Neuron (in vitro differentiated cells): ENCODE results near the gene COBL.
"Not testable (repeated sequence)": the region's sequence is repeated elsewhere in the genome, so short reads cannot be mapped to it uniquely, and the experiment has no call there.

Experiments used
- H2AFZ ChIP-seq: one replicate; pipeline ENCODE4 v1.6.1; 2013; ENCODE audit warnings: low read depth, mild to moderate bottlenecking, inconsistent platforms, low read length, moderate library complexity
- H3K27me3 ChIP-seq: one replicate; pipeline ENCODE4 v1.6.1; 2013; ENCODE audit warnings: low read length; ENCODE audit not compliant: insufficient read depth
- H3K36me3 ChIP-seq: one replicate; pipeline ENCODE4 v1.6.1; 2013; ENCODE audit warnings: low read length; ENCODE audit not compliant: insufficient read depth
- H3K4me1 ChIP-seq: one replicate; pipeline ENCODE4 v1.6.1; 2013; ENCODE audit warnings: low read length; ENCODE audit not compliant: insufficient read depth
- H3K4me3 ChIP-seq: 2 replicates; pipeline ENCODE4 v1.5.1; 2013; ENCODE audit warnings: mild to moderate bottlenecking, low read length, moderate library complexity
- H3K9me3 ChIP-seq: one replicate; pipeline ENCODE4 v1.6.1; 2013; ENCODE audit warnings: low read length

COBL gene

GRCh38 chr7:51219261-51219988 lies 97.2 kb downstream of the COBL start:
- Histone ChIP-seq H2AFZ (no peak overlapping the region), H3K36me3 (no peaks in the 10 kb centered on the region), H3K9me3 (no peaks in the 10 kb centered on the region), H3K27me3 (no peaks in the 10 kb centered on the region), H3K4me1 (no peaks in the 10 kb centered on the region), H3K4me3 (no peak overlapping the region)

GRCh38 chr7:51217804-51218203 lies 98.8 kb downstream of the COBL start:
- Histone ChIP-seq H3K4me3 (no peak overlapping the region), H3K27me3 (no peaks in the 10 kb centered on the region), H3K9me3 (no peaks in the 10 kb centered on the region), H2AFZ (no peak overlapping the region), H3K4me1 (no peaks in the 10 kb centered on the region), H3K36me3 (no peaks in the 10 kb centered on the region)

- Histone ChIP-seq H2AFZ (no peak overlapping the region), H3K4me1 (no peaks in the 10 kb centered on the region), H3K4me3 (no peak overlapping the region), H3K27me3 (no peaks in the 10 kb centered on the region), H3K36me3 (no peaks in the 10 kb centered on the region), H3K9me3 (no peaks in the 10 kb centered on the region)
These were observed 102.5 kb downstream of the COBL start for GRCh38 chr7:51214098-51214497.

GRCh38 chr7:51213618-51214017 lies 103.0 kb downstream of the COBL start:
- H3K4me3 ChIP-seq = no peak overlapping the region
- H2AFZ ChIP-seq = no peak overlapping the region
- no peaks in the 10 kb centered on the region for H3K9me3 ChIP-seq
- H3K36me3 ChIP-seq = no peaks in the 10 kb centered on the region
- H3K27me3 ChIP-seq = no peaks in the 10 kb centered on the region
- H3K4me1 ChIP-seq = no peaks in the 10 kb centered on the region

GRCh38 chr7:51210766-51211165 lies 105.8 kb downstream of the COBL start:
- no peaks in the 10 kb centered on the region for H3K9me3 ChIP-seq
- H3K4me3 ChIP-seq = no peak overlapping the region
- no peaks in the 10 kb centered on the region for H3K4me1 ChIP-seq
- H3K27me3 ChIP-seq = no peaks in the 10 kb centered on the region
- no peak overlapping the region for H2AFZ ChIP-seq
- H3K36me3 ChIP-seq = no peaks in the 10 kb centered on the region

GRCh38 chr7:51209426-51209825 lies 107.2 kb downstream of the COBL start:
- Histone ChIP-seq H3K4me1 (no peaks in the 10 kb centered on the region), H3K27me3 (no peaks in the 10 kb centered on the region), H3K4me3 (no peak overlapping the region), H3K9me3 (no peaks in the 10 kb centered on the region), H3K36me3 (no peaks in the 10 kb centered on the region), H2AFZ (no peak overlapping the region)

- not testable (repeated sequence) for H3K9me3 ChIP-seq, H3K27me3 ChIP-seq, H3K4me3 ChIP-seq, H3K36me3 ChIP-seq, H3K4me1 ChIP-seq, H2AFZ ChIP-seq
These were observed 108.5 kb downstream of the COBL start for GRCh38 chr7:51208125-51208524.

- H3K4me3 ChIP-seq = no peak overlapping the region
- H3K27me3 ChIP-seq = no peaks in the 10 kb centered on the region
- H3K36me3 ChIP-seq = no peaks in the 10 kb centered on the region
- H3K9me3 ChIP-seq = no peaks in the 10 kb centered on the region
- no peak overlapping the region for H2AFZ ChIP-seq
- H3K4me1 ChIP-seq = no peaks in the 10 kb centered on the region
These were observed 118.0 kb downstream of the COBL start for GRCh38 chr7:51198654-51199053.

GRCh38 chr7:51190969-51191368 lies 125.6 kb downstream of the COBL start:
- no peaks in the 10 kb centered on the region for H3K9me3 ChIP-seq
- no peaks in the 10 kb centered on the region for H3K27me3 ChIP-seq
- H3K4me1 ChIP-seq = no peaks in the 10 kb centered on the region
- H3K36me3 ChIP-seq = no peaks in the 10 kb centered on the region
- H3K4me3 ChIP-seq = no peak overlapping the region
- H2AFZ ChIP-seq = no peak overlapping the region

GRCh38 chr7:51189777-51190176 lies 126.8 kb downstream of the COBL start:
- Histone ChIP-seq H3K9me3 (no peaks in the 10 kb centered on the region), H3K27me3 (no peaks in the 10 kb centered on the region), H2AFZ (no peak overlapping the region), H3K36me3 (no peaks in the 10 kb centered on the region), H3K4me1 (no peaks in the 10 kb centered on the region), H3K4me3 (no peak overlapping the region)

- no peaks in the 10 kb centered on the region for H3K9me3 ChIP-seq
- no peaks in the 10 kb centered on the region for H3K4me1 ChIP-seq
- no peak overlapping the region for H3K4me3 ChIP-seq
- no peaks in the 10 kb centered on the region for H3K27me3 ChIP-seq
- H2AFZ ChIP-seq = no peak overlapping the region
- H3K36me3 ChIP-seq = no peaks in the 10 kb centered on the region
These were observed 127.6 kb downstream of the COBL start for GRCh38 chr7:51188987-51189386.

- Histone ChIP-seq H3K36me3 (no peaks in the 10 kb centered on the region), H3K9me3 (no peaks in the 10 kb centered on the region), H3K4me1 (no peaks in the 10 kb centered on the region), H3K4me3 (no peak overlapping the region), H2AFZ (no peak overlapping the region), H3K27me3 (no peaks in the 10 kb centered on the region)
These were observed 128.7 kb downstream of the COBL start for GRCh38 chr7:51187941-51188340.

- H3K36me3 ChIP-seq = no peaks in the 10 kb centered on the region
- H2AFZ ChIP-seq = no peak overlapping the region
- H3K9me3 ChIP-seq = no peaks in the 10 kb centered on the region
- no peaks in the 10 kb centered on the region for H3K27me3 ChIP-seq
- no peak overlapping the region for H3K4me3 ChIP-seq
- no peaks in the 10 kb centered on the region for H3K4me1 ChIP-seq
These were observed 130.1 kb downstream of the COBL start for GRCh38 chr7:51186531-51186930.

GRCh38 chr7:51182636-51183166 lies 133.9 kb downstream of the COBL start:
- H3K36me3 ChIP-seq = no peaks in the 10 kb centered on the region
- H3K4me1 ChIP-seq = no peaks in the 10 kb centered on the region
- no peaks in the 10 kb centered on the region for H3K27me3 ChIP-seq
- H2AFZ ChIP-seq = no peak overlapping the region
- no peak overlapping the region for H3K4me3 ChIP-seq
- no peaks in the 10 kb centered on the region for H3K9me3 ChIP-seq
